ENCODE measurements around the gene PLA2G12A. TPM values are rescaled to one million over a fixed set of nuclear protein-coding genes. Genes with fewer than 3 reads are reported as not detected.

Gene PLA2G12A
- total and polyA plus RNA-seq, 2 of the 8 experiments (the other 6 are each of a cell fraction or from before 2014, with no cell fraction given) = 26.6 to 47.2 TPM

DNA sequence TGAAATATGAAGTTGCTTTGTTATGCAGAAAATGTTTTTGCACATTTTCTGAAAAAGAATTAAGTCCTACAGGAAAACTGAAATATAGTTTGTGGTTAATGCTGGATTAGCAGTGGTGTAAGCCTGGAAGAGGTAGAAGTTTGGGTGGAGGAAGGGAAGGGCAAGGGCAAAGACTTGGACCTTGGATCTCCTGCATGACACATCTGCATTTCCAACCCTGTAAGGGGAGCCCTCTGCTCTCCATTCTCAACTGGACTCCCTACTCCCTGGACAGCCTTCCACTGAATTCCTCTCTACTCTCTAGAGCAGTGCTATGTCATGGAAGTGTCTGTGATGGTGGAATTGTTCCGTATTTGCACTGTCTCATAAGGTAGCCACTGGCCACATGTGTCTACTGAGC lies 31.2 kb downstream of the PLA2G12A start:
- no peak overlapping the region for H2BK20ac ChIP-seq (ENCODE audit: low read length)

More for the DNA sequence above, 31.2 kb downstream of the PLA2G12A start:
- H3K56ac ChIP-seq (replicated peaks; ENCODE audit: insufficient read length, low read depth, low read length) = no peak overlapping the region
- DNase-seq (ENCODE audit: low read depth in 1 of 2, low spot score in 2 of 2) (no peak), FAIRE-seq (no peak)
- H3K4me2 ChIP-seq (ENCODE audit: insufficient read depth in 1 of 2, low read depth in 2 of 2, low read length in 2 of 2) = no peak overlapping the region
- peaks cover 3 to 23% (median 10%) of the 10 kb centered on the region in 4 experiments; a peak in 5 of 8 replicates for H3K36me3 ChIP-seq (ENCODE audit: control insufficient read depth in 2 of 4, insufficient read depth in 4 of 4, low read length in 3 of 4)
- no peak overlapping the region for H2BK12ac ChIP-seq (ENCODE audit: low read depth, low read length)
- H4K5ac ChIP-seq (ENCODE audit: insufficient read length, low read depth, low read length) = no peak overlapping the region
- no peak overlapping the region for H2BK15ac ChIP-seq (ENCODE audit: low read length)
- no peaks in the 10 kb centered on the region for H3K9me3 ChIP-seq (ENCODE audit: insufficient read depth in 2 of 2, low read depth in 1 of 2, low read length in 1 of 2)
- H3K4ac ChIP-seq (replicated peaks; ENCODE audit: insufficient read length, low read depth, low read length) = no peak overlapping the region
- peaks cover 10% of the 10 kb centered on the region; the same call in 1 of the 2 replicates for H3K23me2 ChIP-seq (ENCODE audit: low read depth, low read length)
- H3K4me1 ChIP-seq (replicated peaks in 1 of 4; ENCODE audit: control insufficient read depth in 3 of 4, insufficient read depth in 4 of 4, low read length in 3 of 4) = peaks cover 0 to 6% (median 3%) of the 10 kb centered on the region in 4 experiments
- WGBS, 2 experiments (ENCODE audit: extremely low coverage in 1 of 2, insufficient coverage in 1 of 2, insufficient read length in 1 of 2, insufficient replicate concordance in 2 of 2, low coverage in 1 of 2, low lambda C conversion rate in 2 of 2, missing lambda C conversion rate in 1 of 2) = 92% methylated on average over 1 of the region's 1 CpG; no CpG with 5 or more reads in 1 of the 2 experiments
- no peak overlapping the region for H3K23ac ChIP-seq (ENCODE audit: insufficient read length)
- no peak overlapping the region for H3K27ac ChIP-seq (ENCODE audit: low read depth, low read length)
- H4K8ac ChIP-seq (ENCODE audit: extremely low read depth, insufficient read depth, low read length) = no peak overlapping the region
- no peak overlapping the region for H3K18ac ChIP-seq (ENCODE audit: extremely low read depth, low read length)
- no peaks in the 10 kb centered on the region for H4K20me1 ChIP-seq (replicated peaks in 1 of 2; ENCODE audit: control insufficient read depth in 1 of 2, insufficient read depth in 2 of 2, low read length in 2 of 2)
- H3K14ac ChIP-seq (ENCODE audit: insufficient read length) = no peak overlapping the region
- H2BK5ac ChIP-seq (ENCODE audit: low read depth, low read length) = no peak overlapping the region
- no peak overlapping the region for H2AFZ ChIP-seq (ENCODE audit: low read length)
- ChIA-PET POLR2A (ENCODE audit: partially characterized antibody) (interaction anchor here (1.3 kb wide), 1 partner anchor 17 kb away, joined by 4 read pairs; no protein-coding TSS in a partner anchor), CTCF (ENCODE audit: partially characterized antibody) (interaction anchor here (1.1 to 1.7 kb wide), 3 partner anchors 9 to 124 kb away, joined by 3 to 5 read pairs (median 4); no protein-coding TSS in a partner anchor)
- H2BK120ac ChIP-seq (replicated peaks; ENCODE audit: low read depth, low read length) = no peak overlapping the region
- H3K79me2 ChIP-seq (ENCODE audit: control insufficient read depth in 1 of 2, insufficient read depth in 2 of 2, low read length in 2 of 2) = peaks cover 0 to 16% of the 10 kb centered on the region in 2 experiments; a peak in 2 of 4 replicates
- TF ChIP-seq YY1 (IDR thresholded peaks at IDR 0.05; ENCODE audit: low read depth, low read length) (no peak), EZH2 (IDR thresholded peaks at IDR 0.05; ENCODE audit: low read depth, low read length, severe bottlenecking) (no peak)
- H4K91ac ChIP-seq (replicated peaks; ENCODE audit: insufficient read length, low read length) = no peak overlapping the region
- H2AK5ac ChIP-seq (ENCODE audit: low read depth, low read length) = no peak overlapping the region
- no peak overlapping the region for H3K4me3 ChIP-seq (ENCODE audit: extremely low read depth in 1 of 4, insufficient read depth in 2 of 4, low read depth in 3 of 4, low read length in 4 of 4)
- H3K27me3 ChIP-seq (replicated peaks in 1 of 4; ENCODE audit: control insufficient read depth in 3 of 4, extremely low read depth in 1 of 4, insufficient read depth in 3 of 4, low read length in 3 of 4) = no peaks in the 10 kb centered on the region
- no peaks in the 10 kb centered on the region for H3K79me1 ChIP-seq (ENCODE audit: low read depth, low read length)
- no peak overlapping the region for H3K9ac ChIP-seq (replicated peaks in 1 of 4; ENCODE audit: extremely low read depth in 1 of 4, low read depth in 3 of 4, low read length in 3 of 4)
